Stimulated activated effector memory CD8-positive, alpha-beta T cell treated with anti-CD3 and anti-CD28 coated beads, Interleukin-12 subunit alpha, Interleukin-12 subunit beta, amount 100 ng/mL, for 72 hours (primary cell): ENCODE data around the gene IKZF1.

ENCODE experiments used
- ATAC-seq: fragments of 150-1000 bp; cut with Tn5 transposase; 2 replicates; pipeline ENCODE4 v1.10.0; 2021
- DNase-seq, 2 donors: peaks; one replicate each; pipeline ENCODE4 v3.0.0; 2021 to 2022; ENCODE audit warnings: low spot score in 2 of 2
- H3K27ac Mint-ChIP-seq: one replicate; pipeline ENCODE4 v1.8.0; 2022; ENCODE audit warnings: mild to moderate bottlenecking, mixed read lengths
- H3K36me3 Mint-ChIP-seq: one replicate; pipeline ENCODE4 v1.8.0; 2022; ENCODE audit warnings: mild to moderate bottlenecking, mixed read lengths
- H3K4me1 Mint-ChIP-seq: one replicate; pipeline ENCODE4 v1.8.0; 2022; ENCODE audit warnings: mixed read lengths
- H3K4me3 Mint-ChIP-seq: one replicate; pipeline ENCODE4 v1.8.0; 2022; ENCODE audit warnings: mild to moderate bottlenecking, mixed read lengths
- H3K9me3 Mint-ChIP-seq: one replicate; pipeline ENCODE4 v1.8.0; 2022; ENCODE audit warnings: mixed read lengths

The IKZF1 gene

GRCh38 chr7:50425318-50425717, 120.8 kb downstream of the IKZF1 start:
- DNase-seq: no peak
- Mint-ChIP-seq H3K4me3 (no peak overlapping the region), H3K4me1 (no peaks in the 10 kb centered on the region), H3K9me3 (no peaks in the 10 kb centered on the region), H3K36me3 (no peaks in the 10 kb centered on the region), H3K27ac (no peak overlapping the region)
- no peak for ATAC-seq

- Mint-ChIP-seq H3K4me1 (no peaks in the 10 kb centered on the region), H3K4me3 (no peak overlapping the region), H3K9me3 (no peaks in the 10 kb centered on the region), H3K27ac (no peak overlapping the region), H3K36me3 (no peaks in the 10 kb centered on the region)
- no peak for DNase-seq
- no peak for ATAC-seq
Measured at GRCh38 chr7:50426280-50427045, 121.9 kb downstream of the IKZF1 start.

- H3K4me1 Mint-ChIP-seq: no peaks in the 10 kb centered on the region
- no peaks in the 10 kb centered on the region for H3K9me3 Mint-ChIP-seq
- no peak overlapping the region for H3K4me3 Mint-ChIP-seq
- no peak for ATAC-seq
- H3K27ac Mint-ChIP-seq: no peak overlapping the region
- no peak for DNase-seq
- H3K36me3 Mint-ChIP-seq: no peaks in the 10 kb centered on the region
Measured at GRCh38 chr7:50427518-50427917, 123.0 kb downstream of the IKZF1 start.

GRCh38 chr7:50428911-50429310, 124.4 kb downstream of the IKZF1 start:
- no peak for DNase-seq
- Mint-ChIP-seq H3K9me3 (no peaks in the 10 kb centered on the region), H3K27ac (no peak overlapping the region), H3K36me3 (no peaks in the 10 kb centered on the region), H3K4me1 (no peaks in the 10 kb centered on the region), H3K4me3 (no peak overlapping the region)
- no peak for ATAC-seq

- H3K4me3 Mint-ChIP-seq: no peak overlapping the region
Measured at GRCh38 chr7:50431316-50431715, 126.8 kb downstream of the IKZF1 start.

GRCh38 chr7:50431722-50432305, 127.3 kb downstream of the IKZF1 start:
- Mint-ChIP-seq H3K4me3 (no peak overlapping the region), H3K4me1 (no peaks in the 10 kb centered on the region), H3K27ac (no peak overlapping the region), H3K9me3 (no peaks in the 10 kb centered on the region), H3K36me3 (no peaks in the 10 kb centered on the region)
- no peak for DNase-seq
- no peak for ATAC-seq

More at GRCh38 chr7:50431316-50431715, 126.8 kb downstream of the IKZF1 start:
- no peak for ATAC-seq
- Mint-ChIP-seq H3K9me3 (no peaks in the 10 kb centered on the region), H3K27ac (no peak overlapping the region), H3K36me3 (no peaks in the 10 kb centered on the region), H3K4me1 (no peaks in the 10 kb centered on the region)
- DNase-seq: no peak

GRCh38 chr7:50436133-50436806, 131.8 kb downstream of the IKZF1 start:
- Mint-ChIP-seq H3K36me3 (peaks cover 31% of the 10 kb centered on the region), H3K4me1 (peaks cover 3% of the 10 kb centered on the region), H3K27ac (no peak overlapping the region), H3K9me3 (no peaks in the 10 kb centered on the region), H3K4me3 (no peak overlapping the region)
- ATAC-seq (no peak), DNase-seq (peak in 1 of 2 donors; percentile 34)

GRCh38 chr7:50446542-50446960, 142.0 kb downstream of the IKZF1 start:
- ATAC-seq (peak; percentile 25), DNase-seq (peak in 1 of 2 donors; percentile 54)
- peaks cover 67% of the 10 kb centered on the region for H3K36me3 Mint-ChIP-seq
- peak overlapping the region; percentile 15 for H3K27ac Mint-ChIP-seq
- no peaks in the 10 kb centered on the region for H3K9me3 Mint-ChIP-seq
- peaks cover 46% of the 10 kb centered on the region for H3K4me1 Mint-ChIP-seq
- no peak overlapping the region for H3K4me3 Mint-ChIP-seq

- Mint-ChIP-seq H3K4me1 (peaks cover 41% of the 10 kb centered on the region), H3K9me3 (no peaks in the 10 kb centered on the region), H3K36me3 (peaks cover 44% of the 10 kb centered on the region), H3K27ac (peak overlapping the region; percentile 1), H3K4me3 (peak overlapping the region; percentile 91)
- peak; percentile 66 for ATAC-seq
- no peak for DNase-seq
Measured at GRCh38 chr7:50448823-50449222, 144.3 kb downstream of the IKZF1 start.

GRCh38 chr7:50449501-50449880, 145.0 kb downstream of the IKZF1 start:
- DNase-seq (no peak), ATAC-seq (no peak)
- H3K4me1 Mint-ChIP-seq: peaks cover 36% of the 10 kb centered on the region
- H3K27ac Mint-ChIP-seq: peak overlapping the region; percentile 95
- no peaks in the 10 kb centered on the region for H3K9me3 Mint-ChIP-seq
- H3K4me3 Mint-ChIP-seq: peak overlapping the region; percentile 91
- H3K36me3 Mint-ChIP-seq: peaks cover 37% of the 10 kb centered on the region

GRCh38 chr7:50449881-50450589, 145.5 kb downstream of the IKZF1 start, which contains the start of gene FIGNL1:
TSS of gene FIGNL1 (minus strand) at chr7:50450350. CDS start at chr7:50447287, 3,063 bp downstream.
- H3K4me1 Mint-ChIP-seq: peaks cover 36% of the 10 kb centered on the region
- peak within 1 kb of the TSS; percentile 95 for H3K27ac Mint-ChIP-seq
- peak within 1 kb of the TSS; percentile 91 for H3K4me3 Mint-ChIP-seq
- peaks cover 32% of the 10 kb centered on the region for H3K36me3 Mint-ChIP-seq
- no peaks in the 10 kb centered on the region for H3K9me3 Mint-ChIP-seq
- ATAC-seq (peak; percentile 92), DNase-seq (peak; percentile 72 to 89)

- H3K4me3 Mint-ChIP-seq: peak overlapping the region; percentile 91
- DNase-seq: peak in 1 of 2 donors; percentile 64
Measured at GRCh38 chr7:50450590-50451032, 146.1 kb downstream of the IKZF1 start.

More at GRCh38 chr7:50450590-50451032, 146.1 kb downstream of the IKZF1 start:
- Mint-ChIP-seq H3K9me3 (no peaks in the 10 kb centered on the region), H3K36me3 (peaks cover 26% of the 10 kb centered on the region), H3K27ac (peak overlapping the region; percentile 95), H3K4me1 (peaks cover 33% of the 10 kb centered on the region)
- peak; percentile 3 for ATAC-seq
